ENCODE measurements around the gene RPL35.

GRCh38 chr9:124853605-124854143 is 8.1 kb downstream of the RPL35 start:
- TF ChIP-seq CTCF (IDR thresholded peaks at IDR 0.05) (no peak), FOSL2 (IDR thresholded peaks at IDR 0.05; ENCODE audit: borderline replicate concordance, low read depth) (no peak), REST (IDR thresholded peaks at IDR 0.05; ENCODE audit: low read depth, low read length) (no peak), POLR2AphosphoS5 (IDR thresholded peaks at IDR 0.05; ENCODE audit: low read depth, low read length) (no peak), GABPA (IDR thresholded peaks at IDR 0.05; ENCODE audit: low read depth) (no peak), RAD21 (IDR thresholded peaks at IDR 0.05; ENCODE audit: low read length) (no peak), MAX (IDR thresholded peaks at IDR 0.05; ENCODE audit: low read depth) (no peak), YY1 (IDR thresholded peaks at IDR 0.05; ENCODE audit: low read depth) (no peak)

Data from SK-N-SH (cell line).